ENCODE data around the gene RFX4.
"Not testable (repeated sequence)": the region's sequence is repeated elsewhere in the genome, so short reads cannot be mapped to it uniquely, and the experiment has no call there.

RFX4 gene

GRCh38 chr12:106648736-106649135 lies 65.9 kb downstream of the RFX4 start:
- DNase-seq, result no peak

DNA sequence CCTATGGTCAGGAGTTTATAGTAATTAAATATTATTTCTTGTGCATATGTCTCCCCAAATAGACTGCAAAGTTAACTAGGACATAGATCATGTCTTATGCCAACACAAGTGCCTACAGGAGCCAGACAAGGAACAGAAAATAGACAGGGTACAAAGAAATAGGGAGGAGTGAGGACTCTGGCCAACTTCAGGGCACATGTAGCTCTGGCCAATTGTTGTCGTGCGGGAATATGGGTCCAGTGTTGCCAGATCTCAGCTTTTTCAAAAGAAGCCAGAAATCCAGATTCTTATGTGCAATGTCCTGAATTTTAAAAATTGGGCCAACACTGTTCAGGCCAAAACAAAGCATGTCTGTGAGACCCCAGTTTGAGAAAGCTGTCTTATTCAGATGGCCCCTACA lies 68.7 kb downstream of the RFX4 start:
- no peak for DNase-seq

GRCh38 chr12:106652510-106653015 lies 69.8 kb downstream of the RFX4 start:
- DNase-seq, result no peak

GRCh38 chr12:106655577-106655976 lies 72.8 kb downstream of the RFX4 start:
- no peak for DNase-seq

DNA sequence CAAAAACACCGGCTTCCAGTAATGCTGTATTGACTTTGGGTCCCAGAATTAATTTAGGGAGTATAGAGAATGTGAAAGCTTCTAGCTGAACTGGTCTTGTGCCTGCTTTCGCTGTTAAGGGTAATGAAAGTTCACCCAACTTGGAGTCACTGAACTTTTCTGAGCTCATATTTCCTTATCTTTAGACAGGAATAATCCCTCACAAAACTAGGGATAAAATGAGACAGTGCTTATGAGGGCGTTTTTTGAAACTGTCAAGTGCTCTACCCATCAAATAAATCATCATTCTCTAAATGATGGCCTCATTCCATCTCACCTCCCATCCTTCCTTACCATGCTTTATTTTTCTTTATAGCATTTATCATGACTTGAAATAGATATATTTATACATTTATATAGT lies 74.7 kb downstream of the RFX4 start:
- no peak for DNase-seq

DNA sequence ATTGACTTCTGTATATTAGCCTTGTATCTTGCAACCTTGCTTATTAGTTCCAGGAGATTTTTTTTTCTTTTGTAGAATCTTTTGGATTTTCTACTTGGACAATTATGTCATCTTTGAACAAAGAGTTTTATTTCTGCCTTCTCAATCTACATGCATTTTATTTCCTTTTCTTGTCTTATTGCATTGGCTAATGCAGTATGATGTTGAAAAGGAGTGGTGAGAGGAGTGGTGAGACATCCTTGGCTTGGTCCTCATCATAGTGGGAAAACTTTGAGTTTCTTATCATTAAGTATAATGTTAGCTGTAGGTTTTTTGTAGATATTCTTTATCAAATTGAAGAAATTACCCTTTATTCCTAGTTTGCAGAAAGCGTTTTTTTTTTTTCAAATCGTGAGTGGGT lies 80.6 kb downstream of the RFX4 start:
- no peak for DNase-seq

DNA sequence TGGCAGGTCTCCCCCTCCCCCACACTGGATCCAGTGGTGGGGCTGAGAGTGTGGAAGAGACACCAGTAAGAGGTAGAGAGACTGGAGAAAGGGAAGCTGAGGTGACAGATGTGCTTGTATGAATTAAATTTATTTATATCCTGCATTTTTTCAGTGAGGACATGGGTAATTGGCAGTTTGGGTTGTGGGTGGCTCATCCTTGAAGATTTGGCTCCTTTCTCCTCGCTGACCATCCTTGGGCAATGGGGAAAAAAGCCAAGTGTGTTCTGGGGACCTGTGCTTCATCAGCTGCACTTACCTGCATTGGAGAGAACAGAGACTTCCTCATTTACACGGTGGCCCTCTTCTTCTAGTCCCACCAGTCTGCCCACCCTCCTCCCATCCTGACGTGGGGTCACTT lies 86.4 kb downstream of the RFX4 start:
- no peak for DNase-seq

DNA sequence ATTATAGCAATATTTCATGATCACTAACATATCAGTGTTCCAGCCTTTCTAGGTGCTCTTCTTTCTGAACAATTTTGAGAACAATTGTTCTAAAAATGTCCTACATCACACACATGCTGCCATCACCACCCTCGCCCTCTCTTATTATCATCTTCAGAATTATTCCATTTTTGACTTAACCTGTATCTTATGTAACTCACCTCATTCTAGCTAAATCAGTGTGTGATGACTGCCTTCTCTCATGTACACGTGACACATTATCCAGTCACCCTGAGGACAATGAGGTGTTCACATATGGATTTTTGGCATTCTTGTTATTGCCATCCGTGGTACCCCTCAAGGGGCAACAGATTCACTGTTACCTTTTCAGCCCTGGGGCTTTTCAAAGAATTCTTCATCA lies 87.3 kb downstream of the RFX4 start:
- DNase-seq, result no peak

DNA sequence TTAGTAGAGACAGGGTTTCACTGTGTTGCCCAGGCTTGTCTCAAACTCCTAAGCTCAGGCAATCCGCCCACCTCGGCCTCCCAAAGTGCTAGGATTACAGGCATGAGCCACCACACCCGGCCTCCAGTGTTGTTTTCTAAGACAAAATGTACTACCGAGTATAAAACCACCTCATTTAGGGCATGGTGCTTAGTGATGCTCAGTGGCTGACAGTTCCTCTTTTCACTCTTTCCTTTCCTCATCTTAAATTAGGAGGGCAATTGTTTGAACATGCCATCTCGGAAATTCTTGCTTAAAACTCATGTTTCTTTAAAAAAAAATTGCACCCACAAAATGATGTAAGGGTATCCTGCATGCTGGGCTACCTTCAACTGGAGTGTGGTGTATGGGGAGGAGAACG lies 89.0 kb downstream of the RFX4 start:
- DNase-seq, result no peak

DNA sequence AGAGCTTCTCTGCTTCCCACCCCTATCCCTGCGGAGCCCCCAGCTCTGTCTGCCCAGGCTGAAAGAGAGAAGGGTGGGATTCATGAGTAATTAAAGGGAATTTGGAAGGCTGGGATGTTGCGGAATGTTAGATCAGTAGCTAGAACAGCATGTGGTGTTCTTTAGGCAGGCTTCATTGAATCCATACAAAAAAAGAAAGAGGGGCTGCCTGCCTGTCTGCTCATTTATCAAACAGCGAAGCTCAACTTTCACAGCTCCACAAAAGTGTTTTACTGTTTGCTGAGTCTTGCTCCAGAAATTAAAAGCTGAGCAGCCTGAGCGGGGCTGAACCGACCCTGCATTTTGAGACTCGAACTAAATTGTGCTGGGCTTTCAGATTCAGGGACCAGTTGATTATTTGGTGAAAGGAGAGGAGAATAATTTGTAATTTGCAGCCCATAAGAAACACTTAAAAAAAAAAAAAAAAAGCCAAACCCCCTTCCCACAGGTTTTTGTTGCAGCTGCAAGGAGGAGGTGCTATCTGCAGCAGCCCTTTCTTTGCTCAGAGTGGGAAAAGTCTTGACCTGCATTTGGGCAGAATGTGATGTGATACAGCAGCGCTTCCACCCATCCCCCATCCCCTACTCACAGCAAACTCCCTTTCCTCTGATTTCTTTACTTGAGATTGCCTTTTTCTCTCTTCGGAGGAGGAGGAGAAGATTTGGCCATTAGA lies 89.7 kb downstream of the RFX4 start:
- no peak for DNase-seq

- DNase-seq, result no peak
Observed at GRCh38 chr12:106673141-106673540, 90.3 kb downstream of the RFX4 start.

- no peak for DNase-seq
Observed at GRCh38 chr12:106675651-106676435, 93.0 kb downstream of the RFX4 start.

- DNase-seq, result no peak
Observed at GRCh38 chr12:106679574-106679973, 96.8 kb downstream of the RFX4 start.

DNA sequence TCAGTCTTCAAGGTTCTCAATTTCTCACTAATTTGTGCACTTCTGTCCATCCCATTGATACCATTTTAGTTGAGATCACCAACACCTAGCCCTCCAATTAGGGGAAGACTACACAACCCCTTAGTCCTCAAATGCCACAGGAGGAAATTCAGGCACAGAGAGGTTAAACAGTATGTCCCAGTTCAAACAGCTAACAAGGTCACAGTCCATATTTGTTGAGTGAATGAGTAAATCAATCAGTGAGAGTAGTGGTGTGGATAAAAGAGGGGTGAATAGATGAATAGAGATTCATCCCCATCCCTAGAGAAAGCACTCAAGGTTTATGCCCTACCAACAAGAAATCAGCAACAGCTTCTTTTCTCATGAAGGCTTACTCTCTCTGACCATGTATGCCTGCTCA lies 97.5 kb downstream of the RFX4 start:
- no peak for DNase-seq

DNA sequence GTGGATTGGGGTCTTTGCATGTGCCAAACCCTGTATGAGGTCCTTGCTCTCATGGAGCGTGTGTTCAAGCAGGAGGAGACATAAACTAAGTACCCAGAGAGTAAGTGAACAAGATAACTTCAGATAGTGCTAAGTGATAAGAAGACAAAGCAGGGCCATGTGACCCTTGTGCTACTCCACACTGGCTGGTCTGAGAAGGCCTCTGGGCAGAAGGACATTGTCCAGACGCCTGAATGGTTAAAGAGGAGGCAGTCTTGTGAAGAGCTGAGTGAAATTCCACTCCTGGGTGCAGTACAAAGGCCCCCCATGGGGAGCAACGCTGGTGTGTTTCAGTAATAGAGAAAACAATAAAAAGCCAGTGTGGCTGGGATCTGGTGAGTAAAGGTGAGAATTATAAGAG lies 98.4 kb downstream of the RFX4 start:
- no peak for DNase-seq

- DNase-seq, result no peak
Observed at GRCh38 chr12:106682594-106683234, 99.9 kb downstream of the RFX4 start.

DNA sequence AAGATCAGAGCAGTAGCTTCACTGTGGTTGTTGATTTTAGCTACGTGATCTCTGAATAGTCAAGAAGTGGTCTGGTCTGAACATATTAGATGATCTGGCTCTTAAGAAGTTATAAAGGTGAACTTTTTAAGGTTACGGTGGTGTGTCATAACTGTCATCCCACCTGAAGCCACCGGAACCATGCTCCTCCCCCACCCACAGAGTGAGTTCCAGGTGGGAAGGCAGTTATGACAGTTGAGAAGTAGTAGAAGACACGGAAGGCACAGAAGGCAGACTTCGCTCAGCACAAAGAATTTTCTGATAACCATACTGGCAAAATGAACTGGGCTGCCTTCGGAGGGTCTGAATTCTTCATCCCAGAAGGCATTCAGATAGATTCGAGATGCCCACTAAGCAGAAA lies 101.7 kb downstream of the RFX4 start:
- no peak for DNase-seq

- no peak for DNase-seq
Observed at GRCh38 chr12:106685381-106685780, 102.6 kb downstream of the RFX4 start.

- no peak for DNase-seq
Observed at GRCh38 chr12:106687672-106688071, 104.9 kb downstream of the RFX4 start.

GRCh38 chr12:106690569-106691305 lies 107.9 kb downstream of the RFX4 start:
- DNase-seq, result no peak

- DNase-seq, result not testable (repeated sequence)
Observed at GRCh38 chr12:106692033-106692432, 109.2 kb downstream of the RFX4 start.

DNA sequence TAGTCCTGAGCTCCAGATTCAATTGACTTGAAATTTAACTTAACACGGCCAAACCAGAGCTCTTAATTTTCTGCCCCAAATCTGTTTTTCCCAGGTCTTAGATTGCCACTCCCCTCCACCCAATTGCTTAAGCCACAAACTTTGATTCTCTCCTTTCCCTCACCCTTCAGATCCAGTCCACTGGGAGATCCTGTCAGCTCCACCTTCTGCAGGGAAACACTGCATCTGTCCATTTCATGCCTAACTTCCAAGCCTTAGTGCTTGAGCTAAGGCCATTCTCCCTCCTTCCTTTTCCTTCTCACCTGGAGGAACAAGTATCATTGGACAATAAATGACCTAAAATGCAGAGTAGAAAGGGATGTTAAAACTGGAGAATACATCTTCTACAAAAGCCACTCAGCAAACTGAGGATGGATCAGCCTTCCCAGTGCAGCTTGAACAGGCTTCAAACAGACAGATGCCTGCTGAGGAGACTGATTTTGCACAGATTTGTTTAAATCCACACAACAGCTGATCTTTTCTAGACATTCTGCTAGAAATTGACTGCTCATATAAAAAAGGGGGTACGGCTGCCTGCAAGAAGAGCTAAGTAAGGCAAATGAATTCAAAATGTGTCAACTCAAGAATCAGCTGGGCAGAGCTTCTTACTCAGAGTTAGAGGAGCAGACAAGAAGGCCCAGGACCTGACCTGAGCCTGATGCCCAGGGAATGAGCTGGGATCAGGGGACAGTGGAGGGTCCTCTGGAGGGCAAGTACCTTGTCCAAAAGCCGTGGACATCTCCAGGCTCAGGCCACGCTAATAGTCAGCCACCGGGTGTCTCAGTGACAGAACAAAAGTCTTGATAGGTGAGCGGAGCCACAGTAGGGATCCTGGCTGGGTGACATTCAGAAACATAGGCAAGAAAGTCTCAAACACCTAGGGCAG lies 110.4 kb downstream of the RFX4 start:
- no peak for DNase-seq

Measured in NCI-H526 (cell line).